ENCODE results near the gene COQ9.

- TF ChIP-seq CTCF (IDR thresholded peaks at IDR 0.05) (no peak), POLR2A (IDR thresholded peaks at IDR 0.05) (no peak), POLR2AphosphoS5 (IDR thresholded peaks at IDR 0.05; ENCODE audit: insufficient read depth in 1 of 2, low read depth in 1 of 2) (no peak)
Measured at GRCh38 chr16:57474671-57475661, 27.7 kb downstream of the COQ9 start.

All from vagina (tissue), 2 donors.